Measurements from ENCODE around the gene HPSE2. TPM values are rescaled to one million over a fixed set of nuclear protein-coding genes. Genes with fewer than 3 reads are reported as not detected.

HPSE2 gene
- total and polyA plus RNA-seq, 4 donors: 0.05 TPM; not detected in 3

DNA sequence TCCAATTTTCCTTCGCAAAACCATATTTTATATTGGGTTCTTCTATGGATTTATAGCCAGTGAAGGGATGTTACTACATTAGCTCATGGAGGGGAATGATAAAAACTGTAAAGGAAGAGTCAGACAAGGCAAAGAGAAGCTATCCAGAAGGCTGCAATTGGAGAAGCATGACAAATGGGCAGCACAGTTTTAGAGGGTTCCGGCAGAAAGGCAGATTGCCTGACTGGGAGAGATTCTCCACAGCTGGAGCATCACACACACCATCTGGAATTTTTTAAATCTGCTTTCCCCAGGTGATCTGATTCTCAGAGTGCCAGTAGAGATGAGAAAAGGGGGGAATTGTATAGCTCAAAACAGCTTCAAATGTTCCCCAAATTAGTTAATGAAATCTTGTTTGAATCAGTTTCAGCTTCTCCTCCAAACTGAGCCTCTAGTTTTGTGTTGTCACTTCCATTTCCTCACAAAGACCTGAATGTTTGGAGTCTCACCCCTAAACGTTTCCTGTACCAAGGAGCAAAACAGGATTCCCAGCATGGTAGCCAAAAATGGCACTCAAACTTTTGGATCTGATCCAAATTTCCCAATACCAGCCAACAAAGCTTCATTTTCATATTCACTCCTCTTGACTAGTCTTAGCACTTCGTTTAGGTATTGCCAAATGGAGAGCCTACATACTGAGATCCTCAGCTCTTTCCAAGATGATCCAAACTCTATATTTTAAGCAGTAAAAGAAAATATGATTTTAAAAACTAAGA lies 177.5 kb downstream of the HPSE2 start:
- TF ChIP-seq, protein P1, sequence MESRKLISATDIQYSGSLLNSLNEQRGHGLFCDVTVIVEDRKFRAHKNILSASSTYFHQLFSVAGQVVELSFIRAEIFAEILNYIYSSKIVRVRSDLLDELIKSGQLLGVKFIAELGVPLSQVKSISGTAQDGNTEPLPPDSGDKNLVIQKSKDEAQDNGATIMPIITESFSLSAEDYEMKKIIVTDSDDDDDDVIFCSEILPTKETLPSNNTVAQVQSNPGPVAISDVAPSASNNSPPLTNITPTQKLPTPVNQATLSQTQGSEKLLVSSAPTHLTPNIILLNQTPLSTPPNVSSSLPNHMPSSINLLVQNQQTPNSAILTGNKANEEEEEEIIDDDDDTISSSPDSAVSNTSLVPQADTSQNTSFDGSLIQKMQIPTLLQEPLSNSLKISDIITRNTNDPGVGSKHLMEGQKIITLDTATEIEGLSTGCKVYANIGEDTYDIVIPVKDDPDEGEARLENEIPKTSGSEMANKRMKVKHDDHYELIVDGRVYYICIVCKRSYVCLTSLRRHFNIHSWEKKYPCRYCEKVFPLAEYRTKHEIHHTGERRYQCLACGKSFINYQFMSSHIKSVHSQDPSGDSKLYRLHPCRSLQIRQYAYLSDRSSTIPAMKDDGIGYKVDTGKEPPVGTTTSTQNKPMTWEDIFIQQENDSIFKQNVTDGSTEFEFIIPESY (IDR thresholded peaks at IDR 0.05): no peak
- no peak for TF ChIP-seq NR2F2 (IDR thresholded peaks at IDR 0.05)
- TF ChIP-seq, protein P2, sequence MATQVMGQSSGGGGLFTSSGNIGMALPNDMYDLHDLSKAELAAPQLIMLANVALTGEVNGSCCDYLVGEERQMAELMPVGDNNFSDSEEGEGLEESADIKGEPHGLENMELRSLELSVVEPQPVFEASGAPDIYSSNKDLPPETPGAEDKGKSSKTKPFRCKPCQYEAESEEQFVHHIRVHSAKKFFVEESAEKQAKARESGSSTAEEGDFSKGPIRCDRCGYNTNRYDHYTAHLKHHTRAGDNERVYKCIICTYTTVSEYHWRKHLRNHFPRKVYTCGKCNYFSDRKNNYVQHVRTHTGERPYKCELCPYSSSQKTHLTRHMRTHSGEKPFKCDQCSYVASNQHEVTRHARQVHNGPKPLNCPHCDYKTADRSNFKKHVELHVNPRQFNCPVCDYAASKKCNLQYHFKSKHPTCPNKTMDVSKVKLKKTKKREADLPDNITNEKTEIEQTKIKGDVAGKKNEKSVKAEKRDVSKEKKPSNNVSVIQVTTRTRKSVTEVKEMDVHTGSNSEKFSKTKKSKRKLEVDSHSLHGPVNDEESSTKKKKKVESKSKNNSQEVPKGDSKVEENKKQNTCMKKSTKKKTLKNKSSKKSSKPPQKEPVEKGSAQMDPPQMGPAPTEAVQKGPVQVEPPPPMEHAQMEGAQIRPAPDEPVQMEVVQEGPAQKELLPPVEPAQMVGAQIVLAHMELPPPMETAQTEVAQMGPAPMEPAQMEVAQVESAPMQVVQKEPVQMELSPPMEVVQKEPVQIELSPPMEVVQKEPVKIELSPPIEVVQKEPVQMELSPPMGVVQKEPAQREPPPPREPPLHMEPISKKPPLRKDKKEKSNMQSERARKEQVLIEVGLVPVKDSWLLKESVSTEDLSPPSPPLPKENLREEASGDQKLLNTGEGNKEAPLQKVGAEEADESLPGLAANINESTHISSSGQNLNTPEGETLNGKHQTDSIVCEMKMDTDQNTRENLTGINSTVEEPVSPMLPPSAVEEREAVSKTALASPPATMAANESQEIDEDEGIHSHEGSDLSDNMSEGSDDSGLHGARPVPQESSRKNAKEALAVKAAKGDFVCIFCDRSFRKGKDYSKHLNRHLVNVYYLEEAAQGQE (IDR thresholded peaks at IDR 0.05): no peak
- no peak for TF ChIP-seq RXRA (IDR thresholded peaks at IDR 0.05)
- TF ChIP-seq SP1 (IDR thresholded peaks at IDR 0.05): no peak
- TF ChIP-seq EGR1 (IDR thresholded peaks at IDR 0.05; ENCODE audit: low read depth in 2 of 2): no peak
- TF ChIP-seq FOXA1 (IDR thresholded peaks at IDR 0.05): no peak
- no peak for TF ChIP-seq RAD21 (IDR thresholded peaks at IDR 0.05)
- no peak for TF ChIP-seq FOXA2 (IDR thresholded peaks at IDR 0.05)
- TF ChIP-seq, protein P3, sequence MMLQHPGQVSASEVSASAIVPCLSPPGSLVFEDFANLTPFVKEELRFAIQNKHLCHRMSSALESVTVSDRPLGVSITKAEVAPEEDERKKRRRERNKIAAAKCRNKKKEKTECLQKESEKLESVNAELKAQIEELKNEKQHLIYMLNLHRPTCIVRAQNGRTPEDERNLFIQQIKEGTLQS (IDR thresholded peaks at IDR 0.05): no peak
- TF ChIP-seq YY1 (IDR thresholded peaks at IDR 0.05): no peak
- TF ChIP-seq HNF4A (conservative IDR thresholded peaks at IDR 0.05): no peak
- TF ChIP-seq, protein P4, sequence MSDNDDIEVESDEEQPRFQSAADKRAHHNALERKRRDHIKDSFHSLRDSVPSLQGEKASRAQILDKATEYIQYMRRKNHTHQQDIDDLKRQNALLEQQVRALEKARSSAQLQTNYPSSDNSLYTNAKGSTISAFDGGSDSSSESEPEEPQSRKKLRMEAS (IDR thresholded peaks at IDR 0.05): no peak
- DNase-seq (ENCODE audit: low spot score): no peak
- H3K36me3 ChIP-seq (ENCODE audit: control insufficient read depth in 4 of 4, insufficient read depth in 3 of 4, low read depth in 1 of 4, low read length in 3 of 4): no peaks in the 10 kb centered on the region
- no peak overlapping the region for H3K27ac ChIP-seq (ENCODE audit: low read depth in 1 of 2, low read length in 2 of 2)
- no peaks in the 10 kb centered on the region for H3K4me1 ChIP-seq (ENCODE audit: control insufficient read depth in 4 of 4, insufficient read depth in 4 of 4, low read length in 3 of 4)
- WGBS: 56% methylated on average over 4 of the region's 4 CpGs
- H3K9me3 ChIP-seq (ENCODE audit: control insufficient read depth in 4 of 4, low read length in 3 of 4): no peaks in the 10 kb centered on the region
- H3K9ac ChIP-seq (ENCODE audit: low read depth in 1 of 2, low read length in 2 of 2): no peak overlapping the region
- no peak overlapping the region for H3K4me3 ChIP-seq (ENCODE audit: low read depth in 1 of 3, low read length in 3 of 3)
- H3K27me3 ChIP-seq (ENCODE audit: control insufficient read depth in 4 of 4, insufficient read depth in 4 of 4, low read length in 3 of 4): peaks cover 0 to 7% (median 2%) of the 10 kb centered on the region in 4 donors

DNA sequence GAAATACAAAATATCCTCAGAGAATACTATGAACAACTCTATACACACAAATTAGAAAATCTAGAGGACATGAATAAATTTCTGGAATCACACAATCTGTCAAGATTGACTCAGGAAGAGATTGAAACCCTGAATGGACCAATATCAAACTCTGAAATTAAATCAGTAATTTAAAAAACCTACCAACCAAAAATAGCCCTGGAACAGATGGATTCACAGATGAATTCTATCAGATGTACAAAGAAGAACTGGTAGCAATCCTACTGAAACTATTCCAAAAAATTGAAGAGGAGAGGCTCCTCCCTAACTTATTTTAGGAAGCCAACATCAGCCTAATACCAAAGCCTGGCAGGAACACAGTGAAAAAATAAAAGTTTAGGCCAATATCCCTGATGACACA lies 190.0 kb downstream of the HPSE2 start:
- H3K36me3 ChIP-seq (ENCODE audit: control insufficient read depth in 4 of 4, insufficient read depth in 3 of 4, low read depth in 1 of 4, low read length in 3 of 4): no peaks in the 10 kb centered on the region
- no peak overlapping the region for H3K27ac ChIP-seq (ENCODE audit: low read depth in 1 of 2, low read length in 2 of 2)
- H3K9ac ChIP-seq (ENCODE audit: low read depth in 1 of 2, low read length in 2 of 2): no peak overlapping the region
- H3K27me3 ChIP-seq (ENCODE audit: control insufficient read depth in 4 of 4, insufficient read depth in 4 of 4, low read length in 3 of 4): peaks cover 0 to 3% (median 0%) of the 10 kb centered on the region in 4 donors
- H3K4me1 ChIP-seq (ENCODE audit: control insufficient read depth in 4 of 4, insufficient read depth in 4 of 4, low read length in 3 of 4): no peaks in the 10 kb centered on the region
- H3K4me3 ChIP-seq (ENCODE audit: low read depth in 1 of 3, low read length in 3 of 3): no peak overlapping the region
- H3K9me3 ChIP-seq (ENCODE audit: control insufficient read depth in 4 of 4, low read length in 3 of 4): peaks cover 3 to 34% (median 5%) of the 10 kb centered on the region in 4 donors
- TF ChIP-seq YY1 (IDR thresholded peaks at IDR 0.05) (no peak), HNF4A (conservative IDR thresholded peaks at IDR 0.05) (no peak), JUND (IDR thresholded peaks at IDR 0.05) (no peak), GABPA (IDR thresholded peaks at IDR 0.05 in 1 of 2, conservative IDR thresholded peaks at IDR 0.05 in 1 of 2) (no peak), FOXA2 (IDR thresholded peaks at IDR 0.05) (no peak), EGR1 (IDR thresholded peaks at IDR 0.05; ENCODE audit: low read depth in 2 of 2) (no peak), RXRA (IDR thresholded peaks at IDR 0.05) (no peak), TAF1 (conservative IDR thresholded peaks at IDR 0.05) (no peak), FOXA1 (IDR thresholded peaks at IDR 0.05) (no peak), NR2F2 (IDR thresholded peaks at IDR 0.05) (no peak)
- TF ChIP-seq, protein P2 (IDR thresholded peaks at IDR 0.05): no peak
- TF ChIP-seq, protein P3 (IDR thresholded peaks at IDR 0.05): no peak
- TF ChIP-seq, protein P4 (IDR thresholded peaks at IDR 0.05): no peak
- TF ChIP-seq, protein P5, sequence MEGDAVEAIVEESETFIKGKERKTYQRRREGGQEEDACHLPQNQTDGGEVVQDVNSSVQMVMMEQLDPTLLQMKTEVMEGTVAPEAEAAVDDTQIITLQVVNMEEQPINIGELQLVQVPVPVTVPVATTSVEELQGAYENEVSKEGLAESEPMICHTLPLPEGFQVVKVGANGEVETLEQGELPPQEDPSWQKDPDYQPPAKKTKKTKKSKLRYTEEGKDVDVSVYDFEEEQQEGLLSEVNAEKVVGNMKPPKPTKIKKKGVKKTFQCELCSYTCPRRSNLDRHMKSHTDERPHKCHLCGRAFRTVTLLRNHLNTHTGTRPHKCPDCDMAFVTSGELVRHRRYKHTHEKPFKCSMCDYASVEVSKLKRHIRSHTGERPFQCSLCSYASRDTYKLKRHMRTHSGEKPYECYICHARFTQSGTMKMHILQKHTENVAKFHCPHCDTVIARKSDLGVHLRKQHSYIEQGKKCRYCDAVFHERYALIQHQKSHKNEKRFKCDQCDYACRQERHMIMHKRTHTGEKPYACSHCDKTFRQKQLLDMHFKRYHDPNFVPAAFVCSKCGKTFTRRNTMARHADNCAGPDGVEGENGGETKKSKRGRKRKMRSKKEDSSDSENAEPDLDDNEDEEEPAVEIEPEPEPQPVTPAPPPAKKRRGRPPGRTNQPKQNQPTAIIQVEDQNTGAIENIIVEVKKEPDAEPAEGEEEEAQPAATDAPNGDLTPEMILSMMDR (IDR thresholded peaks at IDR 0.05; ENCODE audit: low read depth, low read length, missing input control): no peak
- DNase-seq (ENCODE audit: low spot score): no peak
